Adrenal gland (tissue), 12 donors: ENCODE measurements around the gene CHST8. TPM values are rescaled to one million over a fixed set of nuclear protein-coding genes. Genes with fewer than 3 reads are reported as not detected.
A peak's percentile ranks its signal among the peaks of the same experiment; 100 is the strongest.

Source experiments
- DNase-seq, 7 donors: peaks; one replicate each; pipeline ENCODE4 v3.0.0-alpha.2; 2019 to 2020
- H3K27ac ChIP-seq, 5 donors: fragments of 200-600 bp; sonication (generic) in 4 of 5; 1 replicate in 3 of 5; 2 replicates in 2 of 5; pipeline versions ENCODE4 v1.5.1 to v1.8.0; 2016 to 2020; ENCODE audit warnings: mild to moderate bottlenecking in 1 of 5
- H3K27me3 ChIP-seq: fragments of 200-600 bp; 2 replicates; pipeline ENCODE4 v1.8.0; 2021
- H3K36me3 ChIP-seq, 2 donors: fragments of 200-600 bp; replicated peaks in 1 of 2; 1 replicate in 1 of 2; 2 replicates in 1 of 2; pipeline versions ENCODE4 v1.5.1 to v1.8.0; 2018 to 2022
- H3K4me1 ChIP-seq, 2 donors: fragments of 200-600 bp; replicated peaks in 1 of 2; 1 replicate in 1 of 2; 2 replicates in 1 of 2; pipeline versions ENCODE4 v1.5.1 to v1.8.0; 2018 to 2021
- H3K4me3 ChIP-seq, 4 donors: fragments of 200-600 bp; sonication (generic) in 3 of 4; one replicate each; pipeline ENCODE4 v1.5.1; 2016 to 2018
- H3K9me3 ChIP-seq, 3 donors: fragments of 200-600 bp; sonication (generic) in 1 of 3; replicated peaks in 1 of 3; 1 replicate in 2 of 3; 2 replicates in 1 of 3; pipeline versions ENCODE4 v1.5.1 to v1.8.0; 2016 to 2021
- POLR2A ChIP-seq, 2 donors: fragments of 450-650 bp; IDR thresholded peaks; one replicate each; pipeline ENCODE4 v1.6.1; 2017; ENCODE audit warnings: antibody characterized with exemption in 2 of 2, mild to moderate bottlenecking in 2 of 2, moderate library complexity in 1 of 2
- WGBS, 4 donors: extraction: QIAGEN DNeasy Blood & Tissue Kit in 2 of 4; methylation state at CpG; one replicate each; pipeline versions ENCODE4 v1.1.5 to v1.1.7; 2013 to 2017; 5-methylcytosine and 5-hydroxymethylcytosine counted together
- intact Hi-C, 2 donors: fragments of 100-400 bp; cut with DNase I; formaldehyde crosslinking; loops; one replicate each; pipeline versions ENCODE4 v1.14.1 to v1.15.0; 2022 to 2023
- polyA plus RNA-seq, 3 donors: library from polyadenylated mRNA; stranded (reverse); fragments of 200-250 nt in 2 of 3; fragments of 350-450 nt in 1 of 3; fragmentation: Illumina TruSeq in 1 of 3; extraction: RNeasy Lipid Tissue Mini Kit (QIAGEN cat#74804) in 1 of 3; gene quantifications; one replicate each; pipeline ENCODE4 v1.2.3, GENCODE V29; 2013 to 2014
- total RNA-seq, 9 donors: library from RNA; depleted of rRNA in 4 of 9; stranded (reverse); fragments of >200 nt in 4 of 9; fragments of 120-200 nt in 1 of 9; fragmentation: NEBNext Ultra II Directional in 1 of 9; extraction: Animal tissue kit (Norgen Biotek cat#: 25700) in 1 of 9; gene quantifications; one replicate each; pipeline versions ENCODE4 v1.1.0 to v1.2.4, GENCODE V29; 2013 to 2023
- TF ChIP-seq, protein P1 (sequence below), 6 experiments: fragments of 450-650 bp in 4 of 6; fragments of 200-600 bp in 2 of 6; sonication (generic) in 1 of 6; IDR thresholded peaks; 1 replicate in 5 of 6; 2 replicates in 1 of 6; pipeline versions ENCODE4 v1.5.1 to v1.8.0; 2016 to 2021; ENCODE audit warnings: antibody characterized with exemption in 6 of 6, mild to moderate bottlenecking in 2 of 6, moderate library complexity in 1 of 6
- donor health status: healthy with polysubstance abuse.
- donor health status: Bipolar disorder and iron deficiency.
- donor health status: DM: yes; HTN: yes; CAD: no.
- donor health status: DM: no; HTN: no; CAD: no.
- donor health status: DM: no; HTN: no; CAD: no.
- donor health status: DM: yes; HTN: yes; CAD: no.

Gene CHST8
- total and polyA plus RNA-seq, 12 donors = 0.06 to 1.9 (median 0.61) TPM; not detected in 4

DNA sequence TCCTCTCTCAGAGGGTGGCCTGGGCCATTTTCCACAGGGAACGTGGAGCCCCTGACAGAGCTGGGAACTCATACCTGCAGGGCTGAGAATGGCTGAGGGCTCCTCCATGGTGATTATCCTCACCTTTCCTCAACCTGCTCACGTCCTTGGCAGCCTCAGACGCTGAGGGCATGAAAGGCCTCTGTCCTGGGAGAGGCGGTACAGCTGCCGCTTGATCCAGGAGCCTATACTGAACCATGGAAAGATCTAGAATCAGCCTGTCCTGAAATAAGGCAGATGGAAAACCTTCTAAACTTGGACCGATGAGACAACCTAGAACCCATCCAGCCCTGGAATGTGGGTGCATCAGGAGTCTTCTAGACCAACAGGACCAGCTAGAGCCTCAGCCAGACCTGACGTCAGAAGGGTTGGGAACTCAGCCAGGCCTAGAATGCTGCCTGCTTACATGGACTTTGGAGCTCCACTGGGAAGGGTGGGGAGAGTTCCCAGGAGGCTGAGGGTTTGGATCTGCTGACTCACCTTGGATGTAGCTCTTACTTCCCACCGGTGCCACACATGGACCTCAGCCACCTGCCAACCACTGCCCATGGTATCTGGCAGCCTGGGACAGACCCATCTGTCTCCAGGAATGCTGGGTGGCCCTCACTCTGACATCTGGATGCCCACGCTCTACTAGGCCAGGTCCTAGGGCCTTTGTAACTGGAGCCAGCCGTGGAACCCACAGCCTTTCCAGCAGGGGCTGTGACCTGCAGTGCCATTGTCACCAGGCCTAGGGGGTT lies 182.5 kb downstream of the CHST8 start:
- TF ChIP-seq, protein P1, sequence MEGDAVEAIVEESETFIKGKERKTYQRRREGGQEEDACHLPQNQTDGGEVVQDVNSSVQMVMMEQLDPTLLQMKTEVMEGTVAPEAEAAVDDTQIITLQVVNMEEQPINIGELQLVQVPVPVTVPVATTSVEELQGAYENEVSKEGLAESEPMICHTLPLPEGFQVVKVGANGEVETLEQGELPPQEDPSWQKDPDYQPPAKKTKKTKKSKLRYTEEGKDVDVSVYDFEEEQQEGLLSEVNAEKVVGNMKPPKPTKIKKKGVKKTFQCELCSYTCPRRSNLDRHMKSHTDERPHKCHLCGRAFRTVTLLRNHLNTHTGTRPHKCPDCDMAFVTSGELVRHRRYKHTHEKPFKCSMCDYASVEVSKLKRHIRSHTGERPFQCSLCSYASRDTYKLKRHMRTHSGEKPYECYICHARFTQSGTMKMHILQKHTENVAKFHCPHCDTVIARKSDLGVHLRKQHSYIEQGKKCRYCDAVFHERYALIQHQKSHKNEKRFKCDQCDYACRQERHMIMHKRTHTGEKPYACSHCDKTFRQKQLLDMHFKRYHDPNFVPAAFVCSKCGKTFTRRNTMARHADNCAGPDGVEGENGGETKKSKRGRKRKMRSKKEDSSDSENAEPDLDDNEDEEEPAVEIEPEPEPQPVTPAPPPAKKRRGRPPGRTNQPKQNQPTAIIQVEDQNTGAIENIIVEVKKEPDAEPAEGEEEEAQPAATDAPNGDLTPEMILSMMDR (IDR thresholded peaks at IDR 0.05) = no peak
- TF ChIP-seq POLR2A (IDR thresholded peaks at IDR 0.05) = no peak
- Histone ChIP-seq H3K4me1 (no peaks in the 10 kb centered on the region), H3K36me3 (peaks cover 0 to 7% of the 10 kb centered on the region in 2 donors), H3K27me3 (no peaks in the 10 kb centered on the region), H3K27ac (no peak overlapping the region), H3K9me3 (no peaks in the 10 kb centered on the region), H3K4me3 (no peak overlapping the region)
- 72 to 90% (median 75%) methylated on average over 7 to 10 of the region's 10 CpGs for WGBS, 4 donors
- intact Hi-C loops = no loop called here
- peak in 5 of 7 donors; percentile 27 to 79 (median 39) for DNase-seq

DNA sequence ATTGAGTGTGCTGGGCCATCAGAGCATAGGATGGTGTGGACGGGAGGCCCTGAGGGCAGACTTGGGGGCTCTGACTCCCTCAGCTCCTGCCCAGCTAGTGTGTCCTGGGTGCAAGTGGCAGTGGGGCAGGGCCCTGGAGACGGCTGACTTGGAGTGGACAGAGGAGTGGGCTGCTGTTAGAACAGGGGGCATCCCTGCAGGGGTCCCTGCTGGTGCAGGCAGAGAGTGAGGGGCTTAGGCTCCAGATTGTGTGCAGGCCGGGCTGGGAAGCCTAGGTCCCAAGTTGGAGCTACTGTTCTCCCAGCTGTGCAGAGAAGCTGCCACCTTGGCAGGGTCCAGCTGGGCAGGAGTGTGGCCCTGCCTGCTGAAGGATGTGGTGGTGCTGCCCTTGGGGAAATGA lies 183.6 kb downstream of the CHST8 start:
- 71 to 90% (median 81%) methylated on average over 1 to 3 of the region's 3 CpGs for WGBS, 4 donors
- H3K27ac ChIP-seq = no peak overlapping the region

DNA sequence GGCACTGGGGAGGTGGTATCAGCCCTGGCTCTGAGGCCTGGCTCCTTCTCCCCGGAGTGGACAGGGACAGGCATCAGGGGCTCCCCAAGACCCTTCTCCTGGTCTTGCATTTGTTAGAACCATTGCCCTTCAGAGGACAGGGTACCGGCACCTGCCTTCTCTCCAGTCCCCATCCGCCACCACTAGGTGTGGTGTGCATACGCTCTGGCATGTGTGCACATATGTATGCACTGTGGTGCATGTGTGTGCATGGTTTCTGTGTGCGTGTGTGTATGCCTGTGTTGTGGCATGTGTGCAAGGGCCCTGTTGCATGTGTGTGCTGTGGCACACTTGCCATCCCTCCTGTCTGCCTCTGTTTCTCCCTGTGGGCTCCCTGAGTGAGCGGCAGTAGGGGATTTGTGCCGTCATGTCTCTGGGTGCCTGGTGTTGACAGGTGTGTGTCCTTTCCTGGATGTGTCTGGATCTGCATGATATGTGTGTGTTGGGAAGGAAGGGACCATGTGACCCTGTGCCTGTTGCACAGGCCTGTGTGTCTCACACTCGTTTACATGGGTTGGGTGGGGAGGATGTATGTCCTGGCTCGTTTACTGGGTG lies 184.2 kb downstream of the CHST8 start:
- H3K9me3 ChIP-seq = no peaks in the 10 kb centered on the region
- H3K27ac ChIP-seq = no peak overlapping the region
- peaks cover 0 to 7% of the 10 kb centered on the region in 2 donors for H3K36me3 ChIP-seq
- H3K27me3 ChIP-seq = no peaks in the 10 kb centered on the region
- no peaks in the 10 kb centered on the region for H3K4me1 ChIP-seq
- no peak for DNase-seq
- WGBS, 4 donors = 74 to 88% (median 85%) methylated on average over 5 to 9 of the region's 9 CpGs
- intact Hi-C loops = no loop called here
- TF ChIP-seq, protein P1 (IDR thresholded peaks at IDR 0.05) = no peak
- TF ChIP-seq POLR2A (IDR thresholded peaks at IDR 0.05) = no peak
- no peak overlapping the region for H3K4me3 ChIP-seq

More for the DNA sequence above, 183.6 kb downstream of the CHST8 start:
- DNase-seq = no peak
- H3K36me3 ChIP-seq = peaks cover 0 to 7% of the 10 kb centered on the region in 2 donors
- intact Hi-C loops = no loop called here
- no peaks in the 10 kb centered on the region for H3K9me3 ChIP-seq
- H3K27me3 ChIP-seq = no peaks in the 10 kb centered on the region
- TF ChIP-seq, protein P1 (IDR thresholded peaks at IDR 0.05) = no peak
- TF ChIP-seq POLR2A (IDR thresholded peaks at IDR 0.05) = no peak
- H3K4me1 ChIP-seq = no peaks in the 10 kb centered on the region
- no peak overlapping the region for H3K4me3 ChIP-seq

DNA sequence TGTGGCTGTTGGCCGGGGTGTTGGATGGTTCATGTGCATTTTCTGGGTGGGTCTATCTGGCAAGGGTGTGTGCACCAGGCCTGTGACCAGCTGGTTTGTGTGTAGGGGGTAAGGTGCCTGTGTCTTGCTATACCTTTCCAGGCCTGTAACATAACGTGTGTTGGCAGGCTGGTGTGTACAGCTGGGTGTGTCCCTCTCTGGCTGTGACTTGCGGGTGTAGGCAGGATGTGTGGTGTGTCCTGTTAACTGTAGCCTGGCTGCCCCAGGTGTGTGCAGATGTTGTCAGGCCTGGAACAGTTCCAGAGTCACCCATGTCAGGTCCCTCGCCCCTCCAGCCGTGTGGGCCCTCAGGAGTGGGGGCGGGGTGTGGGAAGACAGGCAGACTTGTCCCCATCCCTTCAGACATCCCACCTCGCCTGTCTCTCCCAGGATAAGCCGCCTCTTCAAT lies 184.7 kb downstream of the CHST8 start:
- no peaks in the 10 kb centered on the region for H3K27me3 ChIP-seq
- intact Hi-C loops = no loop called here
- no peaks in the 10 kb centered on the region for H3K9me3 ChIP-seq
- DNase-seq = no peak
- no peaks in the 10 kb centered on the region for H3K4me1 ChIP-seq
- H3K36me3 ChIP-seq = peaks cover 0 to 7% of the 10 kb centered on the region in 2 donors
- H3K27ac ChIP-seq = no peak overlapping the region
- H3K4me3 ChIP-seq = no peak overlapping the region
- TF ChIP-seq POLR2A (IDR thresholded peaks at IDR 0.05) = no peak
- TF ChIP-seq, protein P1 (IDR thresholded peaks at IDR 0.05) = no peak
- 80 to 85% (median 83%) methylated on average over 5 to 8 of the region's 8 CpGs for WGBS, 4 donors
